ENCODE data around the gene DNASE2B.
A peak's percentile ranks its signal among the peaks of the same experiment; 100 is the strongest.

Gene DNASE2B

DNA sequence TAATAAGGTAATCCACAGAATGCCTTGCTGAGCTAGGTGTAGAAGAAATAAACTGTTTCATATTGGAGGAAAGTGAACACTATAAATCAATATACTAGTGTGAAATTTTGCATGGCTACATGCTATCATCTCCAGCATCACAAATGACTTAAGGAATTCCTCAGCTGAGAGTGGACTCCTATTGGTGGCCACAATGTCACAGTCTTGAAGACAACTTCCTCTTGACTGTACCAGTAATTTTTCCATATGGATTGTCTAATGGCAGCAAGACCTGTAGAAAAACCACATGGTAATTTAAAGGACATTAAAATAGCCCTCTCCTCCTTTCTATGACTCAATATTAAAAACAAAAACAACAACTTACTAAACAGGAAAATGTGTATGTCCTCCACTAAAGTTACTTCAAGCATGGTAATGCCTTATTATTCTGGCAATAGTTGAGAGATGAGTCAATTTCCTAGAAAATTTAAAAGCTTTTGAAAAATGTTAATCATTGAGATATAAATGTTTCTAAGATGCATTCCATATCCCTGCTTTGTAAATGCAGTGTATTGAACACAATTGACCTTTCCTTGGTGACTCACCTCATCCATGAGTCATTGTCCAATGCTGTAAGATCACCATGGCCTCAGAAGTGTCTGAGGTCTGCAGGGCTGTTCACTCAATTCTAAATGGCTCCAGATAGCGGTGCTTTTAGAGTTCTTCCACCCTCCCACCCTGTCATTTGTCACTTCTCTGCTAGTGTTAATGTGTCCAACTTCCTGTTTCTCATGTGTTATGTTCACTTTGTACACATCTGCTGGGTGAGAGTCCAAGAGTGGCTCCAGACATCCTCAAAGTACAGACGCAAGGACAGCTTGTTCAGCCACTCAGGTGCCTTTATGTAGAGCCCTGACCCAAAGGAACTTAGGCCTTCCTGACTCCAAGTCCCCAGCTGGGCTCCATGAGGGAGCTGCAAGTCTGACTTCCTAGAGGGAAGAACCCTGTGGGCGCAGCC is 32.8 kb upstream of the DNASE2B start:
- TF ChIP-seq GATA1 (IDR thresholded peaks at IDR 0.05; ENCODE audit: low read depth, low read length): no peak
- TF ChIP-seq POLR2A (IDR thresholded peaks at IDR 0.05; ENCODE audit: low read length): no peak
- DNase-seq: peak; percentile 2 to 17

DNA sequence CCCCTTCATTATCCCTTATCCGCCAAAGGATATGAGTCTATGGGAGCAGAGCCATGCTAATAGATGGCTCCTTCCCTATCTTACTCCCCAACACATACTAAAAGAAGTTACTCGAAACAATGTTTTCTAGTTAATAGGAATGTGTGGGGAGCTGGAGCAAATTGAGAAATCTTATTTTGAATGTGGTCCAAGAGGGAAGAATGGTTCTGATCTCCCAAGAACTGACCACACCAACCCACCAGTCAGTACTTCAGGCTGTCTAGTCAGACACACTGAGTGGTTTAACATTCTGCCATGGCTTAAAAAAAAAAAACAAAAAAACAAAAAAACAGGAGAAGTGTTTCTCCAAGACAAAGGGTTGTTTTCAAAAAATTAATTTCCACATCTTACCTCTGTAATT is 31.5 kb upstream of the DNASE2B start:
- TF ChIP-seq GATA1 (IDR thresholded peaks at IDR 0.05; ENCODE audit: low read depth, low read length) (no peak), POLR2A (IDR thresholded peaks at IDR 0.05; ENCODE audit: low read length) (no peak)
- DNase-seq: no peak

DNA sequence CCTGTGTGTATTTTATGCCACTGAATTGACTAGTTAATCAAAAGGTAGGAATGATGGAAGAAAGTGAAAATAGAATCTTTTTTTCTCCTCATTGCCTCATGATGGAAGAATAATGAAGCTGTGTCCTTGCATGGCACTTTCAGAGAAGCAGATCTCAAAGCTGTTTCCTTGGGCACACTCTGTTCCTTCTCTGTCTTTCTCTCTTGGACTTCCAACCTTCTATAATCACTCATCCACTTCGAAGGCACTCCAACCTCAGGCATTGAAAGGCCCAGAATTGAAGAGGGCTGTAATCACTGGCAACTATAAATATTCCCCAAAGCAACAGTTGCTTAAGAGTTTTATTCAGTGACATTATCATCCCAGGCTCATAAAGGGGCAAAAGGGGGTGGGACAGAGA is 31.1 kb upstream of the DNASE2B start:
- no peak for TF ChIP-seq POLR2A (IDR thresholded peaks at IDR 0.05; ENCODE audit: low read length)
- no peak for TF ChIP-seq GATA1 (IDR thresholded peaks at IDR 0.05; ENCODE audit: low read depth, low read length)
- no peak for DNase-seq

DNA sequence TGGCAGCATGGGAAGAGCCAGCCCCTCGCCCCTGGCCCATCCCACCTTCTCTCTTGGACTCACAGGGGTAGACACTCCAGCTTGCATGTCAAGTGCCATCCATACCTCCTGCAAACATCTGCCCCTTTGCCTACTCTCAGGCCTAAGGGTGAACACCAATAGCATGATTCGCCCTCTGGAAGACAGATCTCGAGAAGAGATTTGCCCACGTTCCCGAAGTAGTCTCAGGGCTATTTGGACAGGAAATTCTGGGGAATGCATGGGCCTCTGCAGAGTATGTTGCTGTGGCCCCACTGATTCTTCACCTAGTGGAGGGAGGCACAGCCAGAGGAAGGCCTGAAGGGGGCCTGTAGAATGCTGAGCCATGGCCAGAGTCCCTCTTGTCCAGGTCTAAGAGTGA is 29.8 kb upstream of the DNASE2B start:
- no peak for DNase-seq
- TF ChIP-seq POLR2A (IDR thresholded peaks at IDR 0.05; ENCODE audit: low read length): no peak
- TF ChIP-seq GATA1 (IDR thresholded peaks at IDR 0.05; ENCODE audit: low read depth, low read length): no peak

DNA sequence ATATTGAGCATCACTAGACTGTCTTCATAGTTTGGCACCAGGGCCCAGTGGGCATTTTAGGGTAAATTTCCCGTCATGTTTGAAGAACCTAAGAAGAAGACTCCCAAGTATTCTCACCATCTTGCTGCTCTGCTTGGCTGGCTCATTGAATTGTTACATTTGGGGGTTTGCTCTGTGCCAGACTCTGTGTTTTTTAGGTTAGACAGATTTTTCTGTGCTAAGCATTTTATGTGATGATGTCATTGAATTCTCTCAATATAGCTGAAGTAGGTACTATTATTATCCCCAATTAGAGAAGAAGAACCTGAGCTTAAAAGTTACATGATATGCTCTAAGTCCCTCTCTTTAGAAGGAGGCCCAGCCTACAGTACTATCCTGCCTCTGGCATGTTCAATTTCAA is 28.0 kb upstream of the DNASE2B start:
- no peak for DNase-seq
- no peak for TF ChIP-seq GATA1 (IDR thresholded peaks at IDR 0.05; ENCODE audit: low read depth, low read length)
- no peak for TF ChIP-seq POLR2A (IDR thresholded peaks at IDR 0.05; ENCODE audit: low read length)

DNA sequence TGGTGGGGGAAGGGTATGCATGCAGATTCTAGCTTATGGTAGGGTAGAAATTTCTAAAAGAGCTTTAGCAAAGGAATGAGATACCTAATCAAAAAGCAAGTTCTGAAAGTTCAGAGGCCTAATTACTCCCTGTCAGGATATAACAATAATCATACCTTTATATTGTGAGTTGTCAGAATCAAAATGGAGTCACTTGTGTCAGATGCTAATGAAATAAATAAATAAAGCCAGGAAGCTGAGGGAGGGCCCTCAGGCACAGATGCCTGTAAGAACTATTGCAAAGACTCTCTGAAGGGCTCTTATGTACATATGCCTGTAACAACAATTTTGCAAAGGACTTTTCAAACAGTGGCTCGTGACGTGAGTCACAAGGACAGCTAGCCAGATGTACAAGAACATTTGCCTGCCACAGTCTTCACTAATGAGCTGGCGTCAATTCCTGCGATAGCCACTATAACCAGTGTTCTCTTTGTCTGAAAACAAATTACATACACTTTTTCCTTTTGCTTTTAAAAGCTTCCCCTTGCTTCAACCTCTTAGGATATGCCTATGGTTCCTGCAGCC is 27.4 kb upstream of the DNASE2B start:
- no peak for DNase-seq
- TF ChIP-seq POLR2A (IDR thresholded peaks at IDR 0.05; ENCODE audit: low read length) (no peak), GATA1 (IDR thresholded peaks at IDR 0.05; ENCODE audit: low read depth, low read length) (no peak)

DNA sequence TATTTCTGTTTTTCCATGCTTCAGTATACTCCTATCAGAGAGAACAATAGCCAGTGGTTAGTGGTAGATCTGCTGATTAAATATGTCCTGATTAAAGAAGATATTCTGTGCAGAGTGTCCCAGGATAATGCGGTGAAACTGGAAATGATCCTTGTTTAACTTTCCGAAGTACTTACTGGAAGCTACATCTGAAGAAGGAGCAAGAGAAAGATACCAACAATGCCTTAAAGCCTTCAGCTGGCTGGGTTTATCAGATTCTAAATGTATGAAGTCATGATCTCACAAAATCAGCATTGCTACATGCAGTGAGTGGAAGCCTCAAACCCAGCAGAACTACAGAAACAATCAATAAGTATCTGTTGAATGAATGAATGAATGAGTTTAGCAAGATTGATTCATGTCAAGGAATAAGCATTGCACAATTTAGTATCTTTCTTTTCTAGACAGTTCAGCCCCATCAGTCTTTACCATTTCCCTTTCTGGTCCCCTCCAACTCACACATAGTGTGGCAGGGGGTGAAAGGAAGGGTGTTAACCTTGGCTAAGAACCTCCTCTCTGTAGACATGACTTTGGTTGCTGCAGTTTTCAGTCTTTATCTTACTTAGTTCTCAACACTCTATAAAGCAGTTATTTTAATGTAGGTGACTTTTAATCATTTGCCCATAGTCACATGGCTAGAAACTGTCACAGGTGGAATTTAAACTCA is 24.7 kb upstream of the DNASE2B start:
- no peak for DNase-seq
- no peak for TF ChIP-seq GATA1 (IDR thresholded peaks at IDR 0.05; ENCODE audit: low read depth, low read length)
- no peak for TF ChIP-seq POLR2A (IDR thresholded peaks at IDR 0.05; ENCODE audit: low read length)

DNA sequence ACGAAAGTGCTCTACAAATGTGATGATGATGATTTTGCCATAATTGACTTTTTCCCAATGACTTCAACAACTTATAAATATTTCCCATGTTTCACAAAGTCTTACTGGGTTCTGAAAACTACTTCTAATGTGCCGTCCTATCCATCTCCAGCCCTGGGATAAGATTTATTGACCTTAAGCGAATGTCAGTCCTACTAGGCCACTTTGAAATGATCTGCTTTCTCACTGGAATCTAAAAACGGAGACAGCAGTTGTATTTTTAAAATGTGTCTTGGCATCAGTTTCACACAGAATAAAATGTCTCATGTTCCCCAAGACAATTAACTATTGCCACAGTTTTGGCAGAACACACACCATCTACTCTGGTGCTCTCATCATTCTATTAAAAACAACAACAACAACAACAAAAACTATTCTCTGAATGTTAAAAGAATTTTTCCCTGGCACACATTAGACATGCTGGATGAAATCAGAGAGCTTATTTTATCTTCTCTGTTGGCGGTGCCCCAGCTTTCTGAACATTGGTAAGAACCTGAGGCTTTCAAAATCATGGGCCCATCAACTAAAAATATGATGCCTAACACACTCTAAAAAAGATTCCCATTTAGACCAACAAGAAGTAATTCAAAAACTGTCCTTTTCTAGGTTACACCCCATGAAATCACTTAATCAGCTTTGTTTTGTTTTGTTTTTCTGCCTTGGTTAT is 23.1 kb upstream of the DNASE2B start:
- TF ChIP-seq POLR2A (IDR thresholded peaks at IDR 0.05; ENCODE audit: low read length): no peak
- no peak for TF ChIP-seq GATA1 (IDR thresholded peaks at IDR 0.05; ENCODE audit: low read depth, low read length)
- no peak for DNase-seq

DNA sequence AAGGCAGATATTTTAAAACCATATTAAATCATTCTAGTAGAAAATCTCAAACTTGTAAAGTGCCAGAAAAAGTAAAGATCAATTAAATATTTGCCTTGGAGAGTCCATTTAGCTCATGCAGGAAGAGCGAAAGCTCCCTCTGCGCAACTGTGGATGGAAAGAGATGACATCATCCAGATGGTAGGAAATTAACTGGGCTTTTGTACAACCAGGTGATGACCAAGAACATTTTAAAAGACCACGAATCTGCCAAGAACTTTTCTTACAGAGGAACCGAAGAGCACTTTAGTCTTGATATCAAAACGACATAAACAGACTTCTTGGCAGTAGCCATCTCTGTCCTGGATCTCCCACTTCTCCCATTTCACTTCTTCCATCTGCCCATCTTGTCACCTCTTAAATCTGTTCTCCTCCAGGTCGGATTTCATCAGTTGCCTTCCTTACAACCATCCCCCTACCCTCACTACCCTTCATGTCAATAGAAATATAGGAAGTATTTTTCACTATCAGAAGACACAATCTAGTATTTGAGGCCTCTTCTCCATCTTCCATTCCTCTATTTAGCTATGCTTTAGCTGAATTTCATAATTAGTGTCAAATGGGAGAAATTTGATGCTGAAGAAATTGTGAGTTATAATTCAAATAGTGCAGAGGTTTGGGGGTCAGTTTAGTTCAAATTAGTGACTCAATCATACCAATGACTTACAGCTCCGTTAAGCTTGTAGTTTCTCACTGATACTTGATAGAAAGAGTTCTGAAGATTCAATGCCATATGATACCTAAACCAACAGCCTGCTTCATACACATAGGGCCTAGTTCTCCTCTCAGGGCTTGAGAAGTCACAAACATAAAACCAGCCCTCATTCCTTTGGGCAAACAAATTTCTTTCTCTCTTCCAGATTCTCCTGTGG is 22.0 kb upstream of the DNASE2B start:
- no peak for DNase-seq
- TF ChIP-seq GATA1 (IDR thresholded peaks at IDR 0.05; ENCODE audit: low read depth, low read length) (no peak), POLR2A (IDR thresholded peaks at IDR 0.05; ENCODE audit: low read length) (no peak)

DNA sequence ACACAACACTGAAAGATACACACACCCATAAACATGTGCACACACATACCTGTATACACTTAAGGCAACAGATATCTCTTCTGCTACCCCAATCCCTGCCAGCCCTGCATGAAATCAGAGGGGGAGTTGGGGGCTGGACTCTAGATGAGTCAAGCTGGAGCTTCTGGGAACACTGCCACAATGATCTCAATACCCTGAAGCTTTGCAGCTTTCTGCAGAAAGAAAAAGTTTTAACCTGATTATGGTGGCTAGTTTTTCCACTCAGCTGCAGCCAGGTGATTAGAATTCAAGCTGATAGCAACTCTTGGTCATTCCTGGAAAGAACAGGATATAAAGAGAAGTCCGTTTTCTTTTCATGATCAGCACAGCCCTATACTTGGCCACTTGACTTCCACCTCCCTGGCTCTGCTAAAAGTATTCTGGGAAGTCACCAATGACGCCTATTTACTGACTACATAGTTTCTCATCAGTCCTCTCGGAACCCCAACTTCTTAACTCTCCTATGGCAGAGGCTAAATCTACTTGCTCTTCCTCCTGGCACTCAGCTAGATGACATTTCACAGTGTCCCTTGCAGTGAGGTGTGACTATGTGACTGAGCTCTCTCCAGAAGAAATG is 20.7 kb upstream of the DNASE2B start:
- DNase-seq: no peak
- TF ChIP-seq POLR2A (IDR thresholded peaks at IDR 0.05; ENCODE audit: low read length) (no peak), GATA1 (IDR thresholded peaks at IDR 0.05; ENCODE audit: low read depth, low read length) (no peak)

DNA sequence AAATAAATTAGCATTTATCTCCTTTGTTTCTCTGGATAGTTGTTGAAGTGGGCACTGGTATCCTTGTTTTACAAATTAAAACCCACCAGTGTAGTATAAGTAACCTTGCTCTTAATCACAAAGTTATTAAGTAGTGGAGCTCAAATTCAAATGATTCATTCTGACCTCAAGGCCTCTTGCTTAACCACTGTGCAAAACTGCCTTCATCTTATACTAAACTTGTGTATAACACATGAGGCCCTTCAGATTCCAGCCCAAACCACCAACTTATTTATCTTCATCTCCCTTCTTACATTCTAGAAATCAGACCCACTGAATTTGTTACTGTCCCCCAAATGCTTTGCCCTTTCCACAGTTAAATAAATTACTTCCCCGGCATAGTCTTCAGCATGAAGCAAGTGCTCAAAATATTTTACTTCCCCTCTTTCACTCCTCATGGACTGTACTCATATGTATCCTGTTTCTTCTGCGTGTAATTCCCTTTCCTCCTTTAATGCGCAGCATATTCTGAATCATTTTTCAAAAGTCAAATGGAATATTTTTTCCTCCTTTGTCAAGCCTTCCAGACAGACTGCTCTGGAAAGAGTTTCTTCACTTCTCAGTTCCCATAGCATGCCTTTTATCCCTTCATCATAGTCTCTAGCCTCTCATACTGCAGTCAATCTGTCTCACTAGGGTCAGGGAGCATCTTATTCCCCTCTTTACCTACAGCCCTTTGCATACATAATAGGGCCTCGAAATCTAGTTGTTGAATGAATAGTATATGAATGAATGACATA is 19.0 kb upstream of the DNASE2B start:
- no peak for TF ChIP-seq POLR2A (IDR thresholded peaks at IDR 0.05; ENCODE audit: low read length)
- no peak for TF ChIP-seq GATA1 (IDR thresholded peaks at IDR 0.05; ENCODE audit: low read depth, low read length)

DNA sequence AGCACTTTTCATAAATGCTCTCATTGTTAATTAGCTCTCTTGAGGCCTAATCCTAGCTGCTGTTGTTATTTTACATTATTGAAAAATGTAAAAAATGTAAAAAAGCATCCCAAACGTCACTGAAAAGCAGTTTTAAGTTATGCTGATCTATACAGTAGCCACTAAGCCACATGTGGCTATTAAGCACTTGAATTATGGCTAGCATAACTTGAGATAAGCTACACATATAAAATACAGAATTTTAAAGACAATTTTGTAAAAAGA is 18.4 kb upstream of the DNASE2B start:
- TF ChIP-seq GATA1 (IDR thresholded peaks at IDR 0.05; ENCODE audit: low read depth, low read length) (no peak), POLR2A (IDR thresholded peaks at IDR 0.05; ENCODE audit: low read length) (no peak)
- DNase-seq: no peak

More for the DNA sequence above, 19.0 kb upstream of the DNASE2B start:
- no peak for DNase-seq
